ENCODE results near the gene SNAPIN. TPM values are rescaled to one million over a fixed set of nuclear protein-coding genes. Genes with fewer than 3 reads are reported as not detected.
A peak's percentile ranks its signal among the peaks of the same experiment; 100 is the strongest.

The SNAPIN gene
- total and polyA plus RNA-seq, 9 of the 15 experiments (the other 6 are each of a cell fraction or from before 2014, with no cell fraction given), result 11.2 to 43.9 (median 32.3) TPM

- CTCF ChIA-PET (ENCODE audit: low intra/inter-chr PET ratio), result no interaction called here
- BruUV-seq (replicated peaks), result no TSS peak
Measured at GRCh38 chr1:153693466-153693865, 35.0 kb downstream of the SNAPIN start.

More at GRCh38 chr1:153693466-153693865, 35.0 kb downstream of the SNAPIN start:
- no peak for TF ChIP-seq NR3C1 (CRISPR knock-in tag; IDR thresholded peaks at IDR 0.05)
- TF ChIP-seq NFYB (IDR thresholded peaks at IDR 0.05; ENCODE audit: extremely low read depth, insufficient read length), result no peak
- TF ChIP-seq ZNF395 (CRISPR knock-in tag; IDR thresholded peaks at IDR 0.05), result no peak
- TF ChIP-seq ZNF217 (CRISPR knock-in tag; IDR thresholded peaks at IDR 0.05), result no peak
- TF ChIP-seq BCL6 (CRISPR knock-in tag; IDR thresholded peaks at IDR 0.05), result no peak
- TF ChIP-seq HMGN3 (IDR thresholded peaks at IDR 0.05; ENCODE audit: borderline replicate concordance, extremely low read depth, insufficient read length, low read depth, low read length), result no peak
- TF ChIP-seq RFX5 (IDR thresholded peaks at IDR 0.05; ENCODE audit: low read depth, low read length), result no peak
- no peak for TF ChIP-seq NFE2 (IDR thresholded peaks at IDR 0.05; ENCODE audit: low read depth)
- TF ChIP-seq POLR3A (IDR thresholded peaks at IDR 0.05; ENCODE audit: borderline replicate concordance, extremely low read depth, insufficient read depth, insufficient read length), result no peak
- TF ChIP-seq ARID3B (CRISPR knock-in tag; IDR thresholded peaks at IDR 0.05; ENCODE audit: borderline replicate concordance), result no peak
- TF ChIP-seq GTF2A2 (tag; IDR thresholded peaks at IDR 0.05), result no peak
- Histone ChIP-seq H2AFZ (ENCODE audit: low read depth, low read length) (no peak overlapping the region), H3K4me3 (no peak overlapping the region), H3K27ac (ENCODE audit: extremely low read depth, low read depth, low read length) (no peak overlapping the region), H3K79me2 (ENCODE audit: control insufficient read depth, insufficient read depth, low read length) (no peaks in the 10 kb centered on the region), H4K20me1 (replicated peaks; ENCODE audit: control insufficient read depth, insufficient read depth, low read length) (no peaks in the 10 kb centered on the region), H3K9me3 (replicated peaks; ENCODE audit: control insufficient read depth, insufficient read depth, low read depth, low read length) (no peaks in the 10 kb centered on the region), H3K27me3 (ENCODE audit: control insufficient read depth in 2 of 2, insufficient read depth in 2 of 2, low read length in 2 of 2) (no peaks in the 10 kb centered on the region), H3K4me1 (replicated peaks in 1 of 2; ENCODE audit: control insufficient read depth in 2 of 2, insufficient read depth in 2 of 2, low read length in 2 of 2) (peaks cover 17 to 22% of the 10 kb centered on the region in 2 experiments), H3K4me2 (ENCODE audit: insufficient read depth, low read length) (no peak overlapping the region), H3K9ac (ENCODE audit: insufficient read depth in 1 of 2, low read depth in 2 of 2, low read length in 2 of 2) (peak overlapping the region in 1 of 2 experiments; percentile 48; a peak in 2 of 4 replicates), H3K36me3 (ENCODE audit: control insufficient read depth, insufficient read depth, low read length) (no peaks in the 10 kb centered on the region), H3K9me1 (ENCODE audit: control insufficient read depth, insufficient read depth, low read length) (no peaks in the 10 kb centered on the region)
- FAIRE-seq (no peak), DNase-seq (ENCODE audit: extremely low read depth in 1 of 4, low spot score in 3 of 4) (no peak), ATAC-seq (no peak)
- intact Hi-C loops (cut with micrococcal nuclease) (no loop called here), in situ Hi-C loops (cut with MboI) (no loop called here)
- WGBS (ENCODE audit: insufficient coverage, low coverage, missing lambda C conversion rate), result 14% methylated on average over 4 of the region's 4 CpGs
- POLR2A ChIA-PET, result interaction anchor here (0.6 kb wide), 1 partner anchor 20 kb away, joined by 3 read pairs; no protein-coding TSS in a partner anchor

All from K562 (cell line).